Caco-2 (cell line): Measurements from ENCODE around the gene MRPL52. TPM values are rescaled to one million over a fixed set of nuclear protein-coding genes. Genes with fewer than 3 reads are reported as not detected.
A peak's percentile ranks its signal among the peaks of the same experiment; 100 is the strongest.

Source experiments
- BruUV-seq: library from RNA; stranded (reverse); fragments of 400-500 nt; replicated peaks from 2 replicates; lab custom pipeline; 2021; lab: Mats Ljungman, UMichigan
- CTCF ChIA-PET: fragments of 300-600 bp; sonication (Branson Sonifier 250); formaldehyde crosslinking; loops from one replicate; lab custom pipeline; 2022; ENCODE audit warnings: antibody characterized with exemption; lab: Charles Lee
- POLR2A ChIA-PET: fragments of 300-600 bp; sonication (Branson Sonifier 250); formaldehyde crosslinking; loops from one replicate; lab custom pipeline; 2022; ENCODE audit warnings: antibody characterized with exemption; lab: Charles Lee
- DNase-seq, 2 experiments: peaks; one replicate each; pipeline versions ENCODE4 v3.0.0 to v3.0.0-alpha.2; 2020 to 2022
- H3K27me3 ChIP-seq: replicated peaks from 2 replicates; pipeline ENCODE4 v1.6.0; 2011; ENCODE audit warnings: low read length; ENCODE audit not compliant: control insufficient read depth, insufficient read depth
- H3K36me3 ChIP-seq: 2 replicates; pipeline ENCODE4 v1.5.1; 2011; ENCODE audit warnings: low read length; ENCODE audit not compliant: control insufficient read depth, insufficient read depth
- H3K4me1 ChIP-seq: fragments of 250-450 bp; sonication (Bioruptor Pico); 2 replicates; pipeline ENCODE4 v1.5.1; 2020; ENCODE audit warnings: mild to moderate bottlenecking
- H3K4me3 ChIP-seq: 2 replicates; pipeline ENCODE4 v1.5.1; 2011; ENCODE audit warnings: low read depth, mild to moderate bottlenecking, control low read depth, low read length
- H3K9me3 ChIP-seq: fragments of 250-450 bp; sonication (Bioruptor Pico); 2 replicates; pipeline ENCODE4 v1.5.1; 2020; ENCODE audit warnings: mild to moderate bottlenecking, moderate library complexity
- H3K27ac Mint-ChIP-seq: one replicate; pipeline ENCODE4 v1.8.0; 2022; ENCODE audit warnings: mixed read lengths; ENCODE audit not compliant: unreplicated experiment
- H3K27me3 Mint-ChIP-seq: one replicate; pipeline ENCODE4 v1.8.0; 2022; ENCODE audit warnings: mixed read lengths; ENCODE audit not compliant: insufficient read depth, unreplicated experiment
- H3K36me3 Mint-ChIP-seq: one replicate; pipeline ENCODE4 v1.8.0; 2022; ENCODE audit warnings: mild to moderate bottlenecking, mixed read lengths; ENCODE audit not compliant: insufficient read depth, unreplicated experiment
- H3K4me1 Mint-ChIP-seq: one replicate; pipeline ENCODE4 v1.8.0; 2022; ENCODE audit warnings: low read depth, mixed read lengths; ENCODE audit not compliant: unreplicated experiment
- H3K4me3 Mint-ChIP-seq: one replicate; pipeline ENCODE4 v1.8.0; 2022; ENCODE audit warnings: mild to moderate bottlenecking, moderate library complexity, mixed read lengths; ENCODE audit not compliant: unreplicated experiment
- H3K9me3 Mint-ChIP-seq: one replicate; pipeline ENCODE4 v1.8.0; 2022; ENCODE audit warnings: mixed read lengths; ENCODE audit not compliant: unreplicated experiment
- intact Hi-C: fragments of 100-400 bp; cut with micrococcal nuclease; formaldehyde crosslinking; loops from one replicate; pipeline ENCODE4 v1.10.0; 2022; ENCODE audit not compliant: unreplicated experiment
- total RNA-seq: library from RNA; stranded (reverse); gene quantifications from 2 replicates; pipeline ENCODE4 v1.2.3, GENCODE V29; 2022
- TF ChIP-seq, protein P1 (sequence below), 2 experiments: fragments of 200-600 bp in 1 of 2; IDR thresholded peaks; 1 replicate in 1 of 2; 2 replicates in 1 of 2; pipeline versions ENCODE4 v1.5.1 to v1.8.0; 2011 to 2022; ENCODE audit warnings: antibody characterized with exemption in 1 of 2, control low read depth in 1 of 2, inconsistent platforms in 1 of 2, low read depth in 1 of 2, low read length in 1 of 2, mild to moderate bottlenecking in 1 of 2, moderate library complexity in 1 of 2; ENCODE audit not compliant: insufficient read depth in 1 of 2, severe bottlenecking in 1 of 2, unreplicated experiment in 1 of 2

Gene MRPL52
- total RNA-seq, 1 experiment from 2014 or later: 149 TPM

DNA sequence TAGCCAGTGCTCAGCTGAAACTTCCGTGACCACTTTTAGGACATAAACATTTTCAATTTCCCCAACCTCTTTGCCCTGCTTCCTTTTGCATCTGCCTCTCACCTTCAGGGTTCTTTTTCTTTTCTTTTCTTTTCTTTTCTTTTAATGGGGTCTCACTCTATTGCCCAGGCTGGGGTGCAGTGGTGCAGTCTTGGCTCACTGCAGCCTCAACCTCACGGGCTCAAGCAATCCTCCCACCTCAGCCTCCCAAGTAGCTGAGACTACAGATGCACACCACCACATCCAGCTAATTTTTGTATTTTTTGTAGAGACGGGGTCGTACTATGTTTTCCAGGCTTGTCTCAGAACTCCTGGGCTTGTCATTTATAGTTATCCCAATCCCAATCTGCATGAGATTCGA, 37.2 kb downstream of the MRPL52 start:
- Histone ChIP-seq H3K36me3 (no peaks in the 10 kb centered on the region), H3K4me1 (peaks cover 9% of the 10 kb centered on the region; the same call in 1 of the 2 replicates), H3K27me3 (no peaks in the 10 kb centered on the region), H3K4me3 (no peak overlapping the region), H3K9me3 (no peaks in the 10 kb centered on the region)
- intact Hi-C loops: no loop called here
- ChIA-PET POLR2A (no interaction called here), CTCF (no interaction called here)
- BruUV-seq: no TSS peak
- H3K4me3 Mint-ChIP-seq: no peak overlapping the region
- no peaks in the 10 kb centered on the region for H3K9me3 Mint-ChIP-seq
- TF ChIP-seq, protein P1, sequence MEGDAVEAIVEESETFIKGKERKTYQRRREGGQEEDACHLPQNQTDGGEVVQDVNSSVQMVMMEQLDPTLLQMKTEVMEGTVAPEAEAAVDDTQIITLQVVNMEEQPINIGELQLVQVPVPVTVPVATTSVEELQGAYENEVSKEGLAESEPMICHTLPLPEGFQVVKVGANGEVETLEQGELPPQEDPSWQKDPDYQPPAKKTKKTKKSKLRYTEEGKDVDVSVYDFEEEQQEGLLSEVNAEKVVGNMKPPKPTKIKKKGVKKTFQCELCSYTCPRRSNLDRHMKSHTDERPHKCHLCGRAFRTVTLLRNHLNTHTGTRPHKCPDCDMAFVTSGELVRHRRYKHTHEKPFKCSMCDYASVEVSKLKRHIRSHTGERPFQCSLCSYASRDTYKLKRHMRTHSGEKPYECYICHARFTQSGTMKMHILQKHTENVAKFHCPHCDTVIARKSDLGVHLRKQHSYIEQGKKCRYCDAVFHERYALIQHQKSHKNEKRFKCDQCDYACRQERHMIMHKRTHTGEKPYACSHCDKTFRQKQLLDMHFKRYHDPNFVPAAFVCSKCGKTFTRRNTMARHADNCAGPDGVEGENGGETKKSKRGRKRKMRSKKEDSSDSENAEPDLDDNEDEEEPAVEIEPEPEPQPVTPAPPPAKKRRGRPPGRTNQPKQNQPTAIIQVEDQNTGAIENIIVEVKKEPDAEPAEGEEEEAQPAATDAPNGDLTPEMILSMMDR (IDR thresholded peaks at IDR 0.05; ENCODE audit: insufficient read depth in 1 of 2, low read depth in 1 of 2, low read length in 1 of 2, severe bottlenecking in 1 of 2, unreplicated experiment in 1 of 2): no peak
- no peaks in the 10 kb centered on the region for H3K4me1 Mint-ChIP-seq
- no peak overlapping the region for H3K27ac Mint-ChIP-seq
- DNase-seq: no peak
- H3K36me3 Mint-ChIP-seq: peaks cover 5% of the 10 kb centered on the region
- H3K27me3 Mint-ChIP-seq: no peaks in the 10 kb centered on the region

DNA sequence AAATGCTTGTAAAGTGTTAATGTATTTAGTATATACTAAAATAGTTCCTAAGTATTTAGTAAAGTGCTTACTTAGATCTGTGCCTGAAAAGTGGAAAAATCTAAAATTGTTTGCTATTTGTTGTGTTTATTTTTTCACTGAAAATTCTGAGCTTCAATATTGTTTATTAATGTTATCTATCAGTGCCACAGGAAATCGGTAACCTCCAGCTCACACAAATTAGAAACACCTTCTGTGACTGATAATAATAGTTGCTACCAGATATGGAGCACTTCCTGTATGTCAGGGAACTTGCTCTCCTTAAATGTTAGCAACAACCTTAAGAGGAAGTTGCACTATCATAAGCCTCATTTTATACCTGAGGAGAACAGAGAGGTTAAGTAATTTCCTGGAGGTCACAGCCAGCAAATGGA, 41.1 kb downstream of the MRPL52 start:
- intact Hi-C loops: loop anchor here (5.0 kb wide), 3 partner anchors 46 to 309 kb away; partner anchors contain the start of genes AJUBA and RBM23
- BruUV-seq: no TSS peak
- no peak for DNase-seq
- peak overlapping the region; percentile 87 for H3K27ac Mint-ChIP-seq
- ChIA-PET POLR2A (interaction anchor here (0.5 to 1.6 kb wide), 6 partner anchors 11 to 282 kb away, joined by 3 to 11 read pairs (median 5); partner anchors contain the start of genes DAD1 and PRMT5), CTCF (interaction anchor here (0.5 to 1.9 kb wide), 9 partner anchors 11 to 52 kb away, joined by 3 to 10 read pairs (median 5); no protein-coding TSS in a partner anchor)
- H3K4me1 Mint-ChIP-seq: peaks cover 8% of the 10 kb centered on the region
- peaks cover 15% of the 10 kb centered on the region for H3K36me3 Mint-ChIP-seq
- TF ChIP-seq, protein P1 (IDR thresholded peaks at IDR 0.05; ENCODE audit: insufficient read depth in 1 of 2, low read depth in 1 of 2, low read length in 1 of 2, severe bottlenecking in 1 of 2, unreplicated experiment in 1 of 2): no peak
- Histone ChIP-seq H3K36me3 (peaks cover 7% of the 10 kb centered on the region; the same call in 1 of the 2 replicates), H3K4me1 (peaks cover 9% of the 10 kb centered on the region; the same call in 1 of the 2 replicates), H3K4me3 (peak overlapping the region; percentile 91), H3K27me3 (no peaks in the 10 kb centered on the region), H3K9me3 (no peaks in the 10 kb centered on the region)
- H3K27me3 Mint-ChIP-seq: no peaks in the 10 kb centered on the region
- peak overlapping the region; percentile 82 for H3K4me3 Mint-ChIP-seq
- H3K9me3 Mint-ChIP-seq: no peaks in the 10 kb centered on the region

DNA sequence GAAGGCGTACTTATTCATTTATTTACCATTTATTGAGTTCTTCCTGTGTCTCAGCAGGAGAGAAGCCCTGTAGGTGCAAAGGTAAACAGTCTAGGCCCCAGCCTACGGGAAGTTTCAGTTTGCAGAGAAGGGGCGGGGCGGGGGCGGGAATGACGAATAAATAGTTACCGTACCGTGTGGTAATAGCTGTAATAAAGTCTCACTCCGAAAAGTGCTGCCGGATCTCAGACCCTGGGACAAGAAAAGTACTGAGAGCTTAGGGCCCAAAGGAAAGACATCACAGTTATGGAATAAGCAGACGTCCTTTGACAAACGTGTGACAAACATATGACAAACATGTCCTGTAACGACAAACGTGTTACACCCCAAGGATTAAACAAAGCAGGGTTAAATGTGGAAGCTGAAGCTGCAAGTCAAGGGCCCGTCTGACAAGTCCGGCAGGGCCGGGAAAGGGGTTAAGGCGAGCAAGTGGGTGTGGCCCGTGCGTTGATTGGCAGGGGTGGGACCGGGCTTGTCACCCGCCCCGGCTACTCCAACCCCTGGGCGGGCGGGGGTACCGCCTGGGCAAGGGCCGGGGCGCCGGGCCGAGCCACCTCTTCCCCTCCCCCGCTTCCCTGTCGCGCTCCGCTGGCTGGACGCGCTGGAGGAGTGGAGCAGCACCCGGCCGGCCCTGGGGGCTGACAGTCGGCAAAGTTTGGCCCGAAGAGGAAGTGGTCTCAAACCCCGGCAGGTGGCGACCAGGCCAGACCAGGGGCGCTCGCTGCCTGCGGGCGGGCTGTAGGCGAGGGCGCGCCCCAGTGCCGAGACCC, 41.7 kb downstream of the MRPL52 start, which contains the start of gene LRP10:
TSS of gene LRP10 (plus strand) at position 517 of the 809 bp plus-strand sequence. CDS start 564 bp downstream, outside the sequence.
- Histone ChIP-seq H3K9me3 (no peaks in the 10 kb centered on the region), H3K27me3 (no peaks in the 10 kb centered on the region), H3K4me3 (peak within 1 kb of the TSS; percentile 91), H3K4me1 (peaks cover 9% of the 10 kb centered on the region; the same call in 1 of the 2 replicates), H3K36me3 (peaks cover 7% of the 10 kb centered on the region; the same call in 1 of the 2 replicates)
- Mint-ChIP-seq H3K27me3 (no peaks in the 10 kb centered on the region), H3K4me3 (peak within 1 kb of the TSS; percentile 82), H3K36me3 (peaks cover 19% of the 10 kb centered on the region), H3K9me3 (no peaks in the 10 kb centered on the region), H3K27ac (peak within 1 kb of the TSS; percentile 92), H3K4me1 (peaks cover 8% of the 10 kb centered on the region)
- DNase-seq: peak; percentile 97 to 98
- CTCF ChIA-PET: interaction anchor here (0.5 to 1.9 kb wide), 15 partner anchors 10 to 486 kb away, joined by 3 to 10 read pairs (median 4); no protein-coding TSS in a partner anchor
- TF ChIP-seq, protein P1 (IDR thresholded peaks at IDR 0.05; ENCODE audit: insufficient read depth in 1 of 2, low read depth in 1 of 2, low read length in 1 of 2, severe bottlenecking in 1 of 2, unreplicated experiment in 1 of 2): no peak
- POLR2A ChIA-PET: interaction anchor here (0.5 to 1.6 kb wide), 8 partner anchors 12 to 282 kb away, joined by 3 to 11 read pairs (median 4); partner anchors contain the start of genes DAD1 and PRMT5
- TSS peak; percentile 70 for BruUV-seq
- intact Hi-C loops: loop anchor here (1.0 to 5.0 kb wide), 5 partner anchors 29 to 309 kb away; partner anchors contain the start of genes AJUBA and RBM23
